HEK293 (cell line): Measurements from ENCODE around the gene ALKBH3.

ENCODE experiments used
- CTCF ChIA-PET: fragments of 350-600 bp; formaldehyde crosslinking; extraction: SDS; loops from one replicate; lab custom pipeline; 2021; ENCODE audit warnings: antibody characterized with exemption; lab: Yijun Ruan, JAX
- POLR2A ChIA-PET: fragments of 300-600 bp; formaldehyde crosslinking; extraction: SDS; loops from one replicate; lab custom pipeline; 2020; ENCODE audit warnings: antibody characterized with exemption, inconsistent platforms; lab: Yijun Ruan, JAX
- H3K27ac ChIP-seq: fragments of 200-500 bp; sonication (Bioruptor generic); 2 replicates; pipeline ENCODE4 v1.5.1; 2014; ENCODE audit warnings: low read depth, low read length, control low read depth, inconsistent platforms; ENCODE audit errors: extremely low read depth
- H3K36me3 ChIP-seq, 2 experiments: fragments of 200-500 bp in 1 of 2; sonication (Bioruptor generic) in 1 of 2; 1 replicate in 1 of 2; 2 replicates in 1 of 2; pipeline ENCODE4 v1.5.1; 2014 to 2017; ENCODE audit warnings: inconsistent platforms in 2 of 2, low read length in 2 of 2; ENCODE audit not compliant: control insufficient read depth in 2 of 2, insufficient read depth in 1 of 2
- H3K4me1 ChIP-seq: fragments of 200-500 bp; sonication (Bioruptor generic); 2 replicates; pipeline ENCODE4 v1.5.1; 2014; ENCODE audit warnings: mild to moderate bottlenecking, low read length, inconsistent platforms; ENCODE audit not compliant: control insufficient read depth, insufficient read depth
- H3K4me3 ChIP-seq: 2 replicates; pipeline ENCODE4 v1.5.1; 2011; ENCODE audit warnings: low read depth, mild to moderate bottlenecking, control low read depth, low read length, moderate library complexity
- H3K9me3 ChIP-seq: fragments of 200-500 bp; sonication (Bioruptor generic); 2 replicates; pipeline ENCODE4 v1.5.1; 2014; ENCODE audit warnings: low read depth, low read length, inconsistent platforms; ENCODE audit not compliant: control insufficient read depth, insufficient read depth
- BCL11A ChIP-seq: fragments of 450-650 bp; formaldehyde crosslinking; IDR thresholded peaks from 2 replicates; pipeline ENCODE4 v1.5.1; 2016; ENCODE audit warnings: low read depth, missing biosample characterization, missing genetic modification characterization
- BCL11B ChIP-seq: fragments of 450-650 bp; formaldehyde crosslinking; IDR thresholded peaks from 2 replicates; pipeline ENCODE4 v1.5.1; 2016; ENCODE audit warnings: low read depth, missing biosample characterization, missing genetic modification characterization
- GLI4 ChIP-seq: fragments of 450-650 bp; formaldehyde crosslinking; IDR thresholded peaks from 2 replicates; pipeline ENCODE4 v1.5.1; 2016; ENCODE audit warnings: missing biosample characterization, missing genetic modification characterization
- GLIS2 ChIP-seq: fragments of 450-650 bp; formaldehyde crosslinking; IDR thresholded peaks from 2 replicates; pipeline ENCODE4 v1.5.1; 2016; ENCODE audit warnings: missing biosample characterization, missing genetic modification characterization
- IKZF3 ChIP-seq: fragments of 450-650 bp; IDR thresholded peaks from 2 replicates; pipeline ENCODE4 v1.5.0; 2018; ENCODE audit warnings: missing biosample characterization, mild to moderate bottlenecking, missing genetic modification characterization, moderate library complexity
- KLF8 ChIP-seq: fragments of 450-650 bp; formaldehyde crosslinking; IDR thresholded peaks from 2 replicates; pipeline ENCODE4 v1.5.1; 2016; ENCODE audit warnings: missing biosample characterization, missing genetic modification characterization
- OSR2 ChIP-seq: fragments of 450-650 bp; formaldehyde crosslinking; IDR thresholded peaks from 2 replicates; pipeline ENCODE4 v1.5.1; 2016; ENCODE audit warnings: missing biosample characterization, missing genetic modification characterization
- ZNF121 ChIP-seq: fragments of 450-650 bp; formaldehyde crosslinking; IDR thresholded peaks from 2 replicates; pipeline ENCODE4 v1.5.1; 2016; ENCODE audit warnings: missing biosample characterization, missing genetic modification characterization
- ZNF174 ChIP-seq: fragments of 450-650 bp; formaldehyde crosslinking; IDR thresholded peaks from 2 replicates; pipeline ENCODE4 v1.5.0; 2017; ENCODE audit warnings: missing biosample characterization, mild to moderate bottlenecking, missing genetic modification characterization
- ZNF175 ChIP-seq: fragments of 450-650 bp; formaldehyde crosslinking; IDR thresholded peaks from 2 replicates; pipeline ENCODE4 v1.5.1; 2016; ENCODE audit warnings: missing biosample characterization, missing genetic modification characterization
- ZNF23 ChIP-seq: fragments of 450-650 bp; formaldehyde crosslinking; IDR thresholded peaks from 2 replicates; pipeline ENCODE4 v1.5.1; 2016; ENCODE audit warnings: missing biosample characterization, missing genetic modification characterization, borderline replicate concordance
- ZNF266 ChIP-seq: fragments of 450-650 bp; formaldehyde crosslinking; IDR thresholded peaks from 2 replicates; pipeline ENCODE4 v1.5.1; 2016; ENCODE audit warnings: missing biosample characterization, missing genetic modification characterization, low read depth
- ZNF335 ChIP-seq: fragments of 450-650 bp; formaldehyde crosslinking; conservative IDR thresholded peaks from 2 replicates; pipeline ENCODE4 v1.5.1; 2016; ENCODE audit warnings: missing biosample characterization, missing genetic modification characterization
- ZNF433 ChIP-seq: fragments of 450-650 bp; formaldehyde crosslinking; IDR thresholded peaks from 2 replicates; pipeline ENCODE4 v1.5.1; 2016; ENCODE audit warnings: missing biosample characterization, missing genetic modification characterization, low read depth
- ZNF473 ChIP-seq: fragments of 450-650 bp; formaldehyde crosslinking; IDR thresholded peaks from 2 replicates; pipeline ENCODE4 v1.5.1; 2017; ENCODE audit warnings: missing biosample characterization, missing genetic modification characterization
- ZNF549 ChIP-seq: fragments of 450-650 bp; IDR thresholded peaks from 2 replicates; pipeline ENCODE4 v1.5.1; 2018; ENCODE audit warnings: missing biosample characterization, missing genetic modification characterization, mild to moderate bottlenecking, inconsistent platforms, moderate library complexity
- ZNF660 ChIP-seq: fragments of 450-650 bp; IDR thresholded peaks from 2 replicates; pipeline ENCODE4 v1.5.1; 2018; ENCODE audit warnings: missing biosample characterization, mild to moderate bottlenecking, missing genetic modification characterization
- ZNF777 ChIP-seq: fragments of 450-650 bp; formaldehyde crosslinking; IDR thresholded peaks from 2 replicates; pipeline ENCODE4 v1.5.1; 2017; ENCODE audit warnings: missing biosample characterization, missing genetic modification characterization, borderline replicate concordance
- ZNF843 ChIP-seq: fragments of 450-650 bp; formaldehyde crosslinking; IDR thresholded peaks from 2 replicates; pipeline ENCODE4 v1.5.1; 2016; ENCODE audit warnings: missing biosample characterization, missing genetic modification characterization
- TF ChIP-seq, protein P1 (sequence below): fragments of 450-650 bp; formaldehyde crosslinking; IDR thresholded peaks from 2 replicates; pipeline ENCODE4 v1.5.1; 2016; ENCODE audit warnings: missing biosample characterization, missing genetic modification characterization
- TF ChIP-seq, protein P2 (sequence below): fragments of 450-650 bp; formaldehyde crosslinking; IDR thresholded peaks from 2 replicates; pipeline ENCODE4 v1.5.1; 2016; ENCODE audit warnings: missing biosample characterization, missing genetic modification characterization, low read depth
- TF ChIP-seq, protein P3 (sequence below): fragments of 450-650 bp; formaldehyde crosslinking; IDR thresholded peaks from 2 replicates; pipeline ENCODE4 v1.5.1; 2017; ENCODE audit warnings: missing biosample characterization, missing genetic modification characterization

Gene ALKBH3

DNA sequence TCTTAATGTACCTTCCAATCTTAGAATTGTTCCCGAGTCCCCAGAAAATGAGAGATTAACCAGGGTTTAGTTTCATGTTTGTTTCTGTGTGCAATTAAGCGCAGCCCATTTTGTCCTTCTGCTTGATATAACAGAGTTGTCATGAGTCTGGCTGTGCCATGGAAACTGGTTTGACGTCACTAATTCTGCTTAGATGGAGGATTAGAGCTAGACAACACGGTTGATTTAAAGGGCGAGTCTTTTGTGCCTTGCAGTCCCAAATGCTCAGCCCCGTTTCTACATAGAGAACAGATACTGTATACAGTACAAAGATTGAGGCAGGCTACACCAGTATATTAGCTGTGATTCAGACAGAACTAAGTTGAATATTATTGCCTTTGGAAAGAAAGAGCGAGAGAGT, 45.5 kb upstream of the ALKBH3 start:
- CTCF ChIA-PET = interaction anchor here (0.6 to 3.9 kb wide), 6 partner anchors 8 to 18 kb away, joined by 3 to 19 read pairs (median 3); no protein-coding TSS in a partner anchor
- POLR2A ChIA-PET = no interaction called here
- Histone ChIP-seq H3K36me3 (peaks cover 0 to 18% of the 10 kb centered on the region in 2 experiments; a peak in 1 of 3 replicates), H3K4me1 (peaks cover 6% of the 10 kb centered on the region), H3K27ac (no peak overlapping the region), H3K9me3 (no peaks in the 10 kb centered on the region), H3K4me3 (no peak overlapping the region)
- TF ChIP-seq ZNF335 (no peak), OSR2 (tag by site-specific recombination) (no peak), ZNF174 (no peak), ZNF660 (no peak), KLF8 (tag by site-specific recombination) (no peak), ZNF121 (tag by site-specific recombination) (no peak)

DNA sequence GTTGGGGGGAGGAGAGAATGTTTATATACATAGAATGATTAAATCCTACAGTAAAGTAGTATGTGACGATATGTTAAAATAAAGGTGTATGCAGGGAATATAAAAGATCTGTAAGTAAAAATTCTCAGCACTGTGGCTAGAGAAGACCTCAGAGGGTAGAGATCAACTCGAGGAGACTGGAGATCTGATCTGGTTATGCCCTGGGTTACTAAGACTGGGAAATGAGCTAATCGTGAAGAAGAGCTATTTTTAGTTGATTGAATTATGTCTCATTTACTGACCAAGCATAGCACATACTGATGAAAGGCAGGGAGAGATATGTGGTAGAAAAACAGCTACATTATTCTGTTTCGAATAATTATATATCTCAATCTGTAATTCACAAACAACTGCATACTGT, 42.8 kb upstream of the ALKBH3 start:
- POLR2A ChIA-PET = no interaction called here
- TF ChIP-seq BCL11A (tag by site-specific recombination) = no peak
- TF ChIP-seq BCL11B (tag by site-specific recombination) = no peak
- TF ChIP-seq, protein P1, sequence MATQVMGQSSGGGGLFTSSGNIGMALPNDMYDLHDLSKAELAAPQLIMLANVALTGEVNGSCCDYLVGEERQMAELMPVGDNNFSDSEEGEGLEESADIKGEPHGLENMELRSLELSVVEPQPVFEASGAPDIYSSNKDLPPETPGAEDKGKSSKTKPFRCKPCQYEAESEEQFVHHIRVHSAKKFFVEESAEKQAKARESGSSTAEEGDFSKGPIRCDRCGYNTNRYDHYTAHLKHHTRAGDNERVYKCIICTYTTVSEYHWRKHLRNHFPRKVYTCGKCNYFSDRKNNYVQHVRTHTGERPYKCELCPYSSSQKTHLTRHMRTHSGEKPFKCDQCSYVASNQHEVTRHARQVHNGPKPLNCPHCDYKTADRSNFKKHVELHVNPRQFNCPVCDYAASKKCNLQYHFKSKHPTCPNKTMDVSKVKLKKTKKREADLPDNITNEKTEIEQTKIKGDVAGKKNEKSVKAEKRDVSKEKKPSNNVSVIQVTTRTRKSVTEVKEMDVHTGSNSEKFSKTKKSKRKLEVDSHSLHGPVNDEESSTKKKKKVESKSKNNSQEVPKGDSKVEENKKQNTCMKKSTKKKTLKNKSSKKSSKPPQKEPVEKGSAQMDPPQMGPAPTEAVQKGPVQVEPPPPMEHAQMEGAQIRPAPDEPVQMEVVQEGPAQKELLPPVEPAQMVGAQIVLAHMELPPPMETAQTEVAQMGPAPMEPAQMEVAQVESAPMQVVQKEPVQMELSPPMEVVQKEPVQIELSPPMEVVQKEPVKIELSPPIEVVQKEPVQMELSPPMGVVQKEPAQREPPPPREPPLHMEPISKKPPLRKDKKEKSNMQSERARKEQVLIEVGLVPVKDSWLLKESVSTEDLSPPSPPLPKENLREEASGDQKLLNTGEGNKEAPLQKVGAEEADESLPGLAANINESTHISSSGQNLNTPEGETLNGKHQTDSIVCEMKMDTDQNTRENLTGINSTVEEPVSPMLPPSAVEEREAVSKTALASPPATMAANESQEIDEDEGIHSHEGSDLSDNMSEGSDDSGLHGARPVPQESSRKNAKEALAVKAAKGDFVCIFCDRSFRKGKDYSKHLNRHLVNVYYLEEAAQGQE = no peak
- no peak for TF ChIP-seq ZNF23 (tag by site-specific recombination)
- no peak for TF ChIP-seq ZNF777
- no peak for TF ChIP-seq ZNF843
- TF ChIP-seq ZNF433 = no peak
- TF ChIP-seq, protein P2, sequence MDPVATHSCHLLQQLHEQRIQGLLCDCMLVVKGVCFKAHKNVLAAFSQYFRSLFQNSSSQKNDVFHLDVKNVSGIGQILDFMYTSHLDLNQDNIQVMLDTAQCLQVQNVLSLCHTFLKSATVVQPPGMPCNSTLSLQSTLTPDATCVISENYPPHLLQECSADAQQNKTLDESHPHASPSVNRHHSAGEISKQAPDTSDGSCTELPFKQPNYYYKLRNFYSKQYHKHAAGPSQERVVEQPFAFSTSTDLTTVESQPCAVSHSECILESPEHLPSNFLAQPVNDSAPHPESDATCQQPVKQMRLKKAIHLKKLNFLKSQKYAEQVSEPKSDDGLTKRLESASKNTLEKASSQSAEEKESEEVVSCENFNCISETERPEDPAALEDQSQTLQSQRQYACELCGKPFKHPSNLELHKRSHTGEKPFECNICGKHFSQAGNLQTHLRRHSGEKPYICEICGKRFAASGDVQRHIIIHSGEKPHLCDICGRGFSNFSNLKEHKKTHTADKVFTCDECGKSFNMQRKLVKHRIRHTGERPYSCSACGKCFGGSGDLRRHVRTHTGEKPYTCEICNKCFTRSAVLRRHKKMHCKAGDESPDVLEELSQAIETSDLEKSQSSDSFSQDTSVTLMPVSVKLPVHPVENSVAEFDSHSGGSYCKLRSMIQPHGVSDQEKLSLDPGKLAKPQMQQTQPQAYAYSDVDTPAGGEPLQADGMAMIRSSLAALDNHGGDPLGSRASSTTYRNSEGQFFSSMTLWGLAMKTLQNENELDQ (tag by site-specific recombination) = no peak
- no peak for TF ChIP-seq ZNF473 (tag by site-specific recombination)
- TF ChIP-seq IKZF3 = no peak
- no peak for TF ChIP-seq ZNF266
- TF ChIP-seq KLF8 (tag by site-specific recombination) = no peak
- no peak for TF ChIP-seq GLI4 (tag by site-specific recombination)
- TF ChIP-seq ZNF549 (tag by site-specific recombination) = no peak
- TF ChIP-seq ZNF174 = no peak
- TF ChIP-seq, protein P3, sequence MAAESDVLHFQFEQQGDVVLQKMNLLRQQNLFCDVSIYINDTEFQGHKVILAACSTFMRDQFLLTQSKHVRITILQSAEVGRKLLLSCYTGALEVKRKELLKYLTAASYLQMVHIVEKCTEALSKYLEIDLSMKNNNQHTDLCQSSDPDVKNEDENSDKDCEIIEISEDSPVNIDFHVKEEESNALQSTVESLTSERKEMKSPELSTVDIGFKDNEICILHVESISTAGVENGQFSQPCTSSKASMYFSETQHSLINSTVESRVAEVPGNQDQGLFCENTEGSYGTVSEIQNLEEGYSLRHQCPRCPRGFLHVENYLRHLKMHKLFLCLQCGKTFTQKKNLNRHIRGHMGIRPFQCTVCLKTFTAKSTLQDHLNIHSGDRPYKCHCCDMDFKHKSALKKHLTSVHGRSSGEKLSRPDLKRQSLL (tag by site-specific recombination) = no peak
- no peak for TF ChIP-seq ZNF175
- TF ChIP-seq GLIS2 (tag by site-specific recombination) = no peak
- peaks cover 0 to 34% of the 10 kb centered on the region in 2 experiments; a peak in 1 of 3 replicates for H3K36me3 ChIP-seq
- H3K27ac ChIP-seq = no peak overlapping the region
- no peaks in the 10 kb centered on the region for H3K9me3 ChIP-seq
- CTCF ChIA-PET = interaction anchor here (2.0 to 3.9 kb wide), 2 partner anchors 12 to 14 kb away, joined by 13 to 19 read pairs; no protein-coding TSS in a partner anchor
- H3K4me3 ChIP-seq = no peak overlapping the region
- H3K4me1 ChIP-seq = peaks cover 6% of the 10 kb centered on the region
